22Rv1 (cell line): ENCODE data around the gene RNF181.

Experiments
- CTCF ChIP-seq: fragments of 450-650 bp; IDR thresholded peaks from 2 replicates; pipeline ENCODE4 v1.5.1; 2017; ENCODE audit warnings: mild to moderate bottlenecking
- ZFX ChIP-seq: fragments of 450-650 bp; IDR thresholded peaks from 2 replicates; pipeline ENCODE4 v1.6.1; 2017; ENCODE audit warnings: antibody characterized with exemption, borderline replicate concordance

GRCh38 chr2:85577063-85577385 lies 18.5 kb upstream of the RNF181 start:
- no peak for TF ChIP-seq CTCF
- no peak for TF ChIP-seq ZFX
